ENCODE results near the gene TNFAIP1.

TNFAIP1 gene

GRCh38 chr17:28346746-28347246 lies 11.2 kb downstream of the TNFAIP1 start:
- no peak for DNase-seq

- peak; percentile 95 for DNase-seq
Measured at GRCh38 chr17:28347261-28347891, 11.8 kb downstream of the TNFAIP1 start.

- DNase-seq: no peak
Measured at GRCh38 chr17:28348979-28349378, 13.4 kb downstream of the TNFAIP1 start.

- no peak for DNase-seq
Measured at GRCh38 chr17:28350271-28350670, 14.7 kb downstream of the TNFAIP1 start.

- peak; percentile 94 for DNase-seq
Measured at GRCh38 chr17:28357061-28357900, 21.7 kb downstream of the TNFAIP1 start, which contains the start of gene POLDIP2. POLDIP2 (minus strand) TSS chr17:28357527; CDS start chr17:28357448, 79 bp downstream.

GRCh38 chr17:28357901-28358197 lies 22.3 kb downstream of the TNFAIP1 start:
- no peak for DNase-seq

- DNase-seq: no peak
Measured at GRCh38 chr17:28363186-28363585, 27.6 kb downstream of the TNFAIP1 start.

- DNase-seq: no peak
Measured at GRCh38 chr17:28363776-28364650, 28.5 kb downstream of the TNFAIP1 start.

- no peak for DNase-seq
Measured at GRCh38 chr17:28364665-28365363, 29.3 kb downstream of the TNFAIP1 start, which contains the start of gene SEBOX. SEBOX (minus strand) TSS chr17:28365199; CDS start chr17:28365151, 48 bp downstream.

- no peak for DNase-seq
Measured at GRCh38 chr17:28365487-28365886, 29.9 kb downstream of the TNFAIP1 start.

- DNase-seq: no peak
Measured at GRCh38 chr17:28366605-28367004, 31.0 kb downstream of the TNFAIP1 start.

GRCh38 chr17:28367641-28368305 lies 32.2 kb downstream of the TNFAIP1 start:
- DNase-seq: no peak

- no peak for DNase-seq
Measured at GRCh38 chr17:28368306-28368831, 32.8 kb downstream of the TNFAIP1 start.

GRCh38 chr17:28368915-28369683 lies 33.5 kb downstream of the TNFAIP1 start:
- no peak for DNase-seq

GRCh38 chr17:28369684-28370034 lies 34.1 kb downstream of the TNFAIP1 start:
- no peak for DNase-seq

GRCh38 chr17:28370035-28370743 lies 34.6 kb downstream of the TNFAIP1 start, which contains the start of gene VTN:
VTN (minus strand) TSS chr17:28370307; CDS start chr17:28370203, 104 bp downstream.
- peak; percentile 77 for DNase-seq

- no peak for DNase-seq
Measured at GRCh38 chr17:28370744-28371103, 35.2 kb downstream of the TNFAIP1 start.

GRCh38 chr17:28371245-28372202 lies 36.0 kb downstream of the TNFAIP1 start, which contains the start of gene SARM1:
SARM1 (plus strand) TSS chr17:28371694; CDS start chr17:28372033, 339 bp downstream.
- peak; percentile 96 for DNase-seq
